Measurements from ENCODE around the gene DCAF4.

DNA sequence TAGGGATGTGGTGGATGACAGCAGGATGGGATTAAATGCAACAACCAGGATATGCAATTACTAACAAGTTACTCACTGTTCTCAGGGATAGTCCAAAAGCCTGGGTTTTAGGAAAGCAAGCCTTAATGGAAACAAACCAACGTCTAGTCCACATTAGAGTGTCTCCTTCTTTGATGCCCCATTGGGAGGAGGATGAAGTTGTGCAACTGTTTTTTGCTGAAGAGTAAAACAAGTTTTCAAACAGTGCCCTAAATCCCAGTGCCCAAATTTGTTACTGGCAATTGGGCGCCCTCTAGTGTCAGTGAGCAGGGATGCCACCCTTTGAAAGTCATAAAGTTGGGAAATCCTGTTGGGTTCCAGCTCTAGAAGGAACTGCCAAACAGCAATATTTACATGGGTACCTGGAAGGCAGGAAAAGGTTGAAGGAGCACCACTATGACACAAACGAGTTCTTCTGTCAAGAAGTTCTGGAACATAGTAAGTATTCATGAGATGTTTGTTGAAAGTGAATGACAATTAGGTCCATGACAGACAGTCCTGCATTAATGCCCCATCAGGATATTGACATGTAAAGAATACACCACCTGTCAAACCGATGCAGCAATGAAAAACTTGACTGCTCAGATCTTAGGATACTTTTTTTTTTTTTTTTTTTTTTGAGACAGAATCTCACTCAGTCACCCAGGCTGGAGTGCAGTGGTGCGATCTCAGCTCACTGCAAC is 21.3 kb upstream of the DCAF4 start:
- TF ChIP-seq, protein P1, sequence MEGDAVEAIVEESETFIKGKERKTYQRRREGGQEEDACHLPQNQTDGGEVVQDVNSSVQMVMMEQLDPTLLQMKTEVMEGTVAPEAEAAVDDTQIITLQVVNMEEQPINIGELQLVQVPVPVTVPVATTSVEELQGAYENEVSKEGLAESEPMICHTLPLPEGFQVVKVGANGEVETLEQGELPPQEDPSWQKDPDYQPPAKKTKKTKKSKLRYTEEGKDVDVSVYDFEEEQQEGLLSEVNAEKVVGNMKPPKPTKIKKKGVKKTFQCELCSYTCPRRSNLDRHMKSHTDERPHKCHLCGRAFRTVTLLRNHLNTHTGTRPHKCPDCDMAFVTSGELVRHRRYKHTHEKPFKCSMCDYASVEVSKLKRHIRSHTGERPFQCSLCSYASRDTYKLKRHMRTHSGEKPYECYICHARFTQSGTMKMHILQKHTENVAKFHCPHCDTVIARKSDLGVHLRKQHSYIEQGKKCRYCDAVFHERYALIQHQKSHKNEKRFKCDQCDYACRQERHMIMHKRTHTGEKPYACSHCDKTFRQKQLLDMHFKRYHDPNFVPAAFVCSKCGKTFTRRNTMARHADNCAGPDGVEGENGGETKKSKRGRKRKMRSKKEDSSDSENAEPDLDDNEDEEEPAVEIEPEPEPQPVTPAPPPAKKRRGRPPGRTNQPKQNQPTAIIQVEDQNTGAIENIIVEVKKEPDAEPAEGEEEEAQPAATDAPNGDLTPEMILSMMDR (conservative IDR thresholded peaks at IDR 0.05; ENCODE audit: low read length): peak; percentile 97
- TF ChIP-seq EZH2phosphoT487 (IDR thresholded peaks at IDR 0.05; ENCODE audit: borderline replicate concordance): no peak
